Uterus (tissue), 2 donors: ENCODE data around the gene KIF18B.

Experiments
- POLR2A ChIP-seq, 2 donors: fragments of 450-650 bp; IDR thresholded peaks; one replicate each; pipeline ENCODE4 v1.6.1; 2016; ENCODE audit warnings: antibody characterized with exemption in 2 of 2, mild to moderate bottlenecking in 1 of 2, moderate library complexity in 1 of 2
- TF ChIP-seq, protein P1 (sequence below), 4 experiments: fragments of 200-600 bp in 2 of 4; fragments of 450-650 bp in 2 of 4; sonication (generic) in 2 of 4; IDR thresholded peaks; one replicate each; pipeline ENCODE4 v1.5.1; 2016 to 2019; ENCODE audit warnings: antibody characterized with exemption in 4 of 4, mild to moderate bottlenecking in 2 of 4, moderate library complexity in 1 of 4

DNA sequence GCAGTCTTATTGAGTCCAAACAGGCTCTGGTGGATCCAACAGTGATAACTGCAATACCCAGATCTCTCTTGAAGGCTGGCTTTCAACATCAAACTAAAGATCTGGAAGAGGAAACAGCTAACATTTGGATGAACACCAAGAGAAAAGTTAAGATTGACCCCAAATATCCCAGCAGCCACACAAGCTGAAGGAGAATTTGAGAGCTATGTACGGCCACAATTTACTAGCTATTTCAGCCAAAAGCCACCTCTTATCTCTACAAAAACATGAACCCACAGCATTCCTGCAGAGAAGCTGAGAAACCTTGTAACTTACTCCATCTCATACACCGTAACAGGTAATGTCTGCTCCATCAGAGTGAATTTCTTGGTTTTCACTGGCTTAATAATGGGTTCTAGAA, 62.6 kb downstream of the KIF18B start:
- TF ChIP-seq, protein P1, sequence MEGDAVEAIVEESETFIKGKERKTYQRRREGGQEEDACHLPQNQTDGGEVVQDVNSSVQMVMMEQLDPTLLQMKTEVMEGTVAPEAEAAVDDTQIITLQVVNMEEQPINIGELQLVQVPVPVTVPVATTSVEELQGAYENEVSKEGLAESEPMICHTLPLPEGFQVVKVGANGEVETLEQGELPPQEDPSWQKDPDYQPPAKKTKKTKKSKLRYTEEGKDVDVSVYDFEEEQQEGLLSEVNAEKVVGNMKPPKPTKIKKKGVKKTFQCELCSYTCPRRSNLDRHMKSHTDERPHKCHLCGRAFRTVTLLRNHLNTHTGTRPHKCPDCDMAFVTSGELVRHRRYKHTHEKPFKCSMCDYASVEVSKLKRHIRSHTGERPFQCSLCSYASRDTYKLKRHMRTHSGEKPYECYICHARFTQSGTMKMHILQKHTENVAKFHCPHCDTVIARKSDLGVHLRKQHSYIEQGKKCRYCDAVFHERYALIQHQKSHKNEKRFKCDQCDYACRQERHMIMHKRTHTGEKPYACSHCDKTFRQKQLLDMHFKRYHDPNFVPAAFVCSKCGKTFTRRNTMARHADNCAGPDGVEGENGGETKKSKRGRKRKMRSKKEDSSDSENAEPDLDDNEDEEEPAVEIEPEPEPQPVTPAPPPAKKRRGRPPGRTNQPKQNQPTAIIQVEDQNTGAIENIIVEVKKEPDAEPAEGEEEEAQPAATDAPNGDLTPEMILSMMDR (IDR thresholded peaks at IDR 0.05): no peak
- TF ChIP-seq POLR2A (IDR thresholded peaks at IDR 0.05): no peak
